Muscle of back (tissue), 11 donors: ENCODE measurements around the gene PHC3. TPM values are rescaled to one million over a fixed set of nuclear protein-coding genes. Genes with fewer than 3 reads are reported as not detected.

ENCODE experiments used
- DNase-seq, 3 donors: peaks; one replicate each; pipeline versions ENCODE4 v3.0.0 to v3.0.0-alpha.2; 2013
- polyA plus RNA-seq, 10 donors: library from polyadenylated mRNA; unstranded; fragments of 120-200 nt; gene quantifications; one replicate each; pipeline ENCODE4 v1.2.1, GENCODE V29; 2013; ENCODE audit not compliant: insufficient read length in 10 of 10

The PHC3 gene
- polyA plus RNA-seq, 10 donors: 12.3 to 24.1 (median 18.1) TPM

DNA sequence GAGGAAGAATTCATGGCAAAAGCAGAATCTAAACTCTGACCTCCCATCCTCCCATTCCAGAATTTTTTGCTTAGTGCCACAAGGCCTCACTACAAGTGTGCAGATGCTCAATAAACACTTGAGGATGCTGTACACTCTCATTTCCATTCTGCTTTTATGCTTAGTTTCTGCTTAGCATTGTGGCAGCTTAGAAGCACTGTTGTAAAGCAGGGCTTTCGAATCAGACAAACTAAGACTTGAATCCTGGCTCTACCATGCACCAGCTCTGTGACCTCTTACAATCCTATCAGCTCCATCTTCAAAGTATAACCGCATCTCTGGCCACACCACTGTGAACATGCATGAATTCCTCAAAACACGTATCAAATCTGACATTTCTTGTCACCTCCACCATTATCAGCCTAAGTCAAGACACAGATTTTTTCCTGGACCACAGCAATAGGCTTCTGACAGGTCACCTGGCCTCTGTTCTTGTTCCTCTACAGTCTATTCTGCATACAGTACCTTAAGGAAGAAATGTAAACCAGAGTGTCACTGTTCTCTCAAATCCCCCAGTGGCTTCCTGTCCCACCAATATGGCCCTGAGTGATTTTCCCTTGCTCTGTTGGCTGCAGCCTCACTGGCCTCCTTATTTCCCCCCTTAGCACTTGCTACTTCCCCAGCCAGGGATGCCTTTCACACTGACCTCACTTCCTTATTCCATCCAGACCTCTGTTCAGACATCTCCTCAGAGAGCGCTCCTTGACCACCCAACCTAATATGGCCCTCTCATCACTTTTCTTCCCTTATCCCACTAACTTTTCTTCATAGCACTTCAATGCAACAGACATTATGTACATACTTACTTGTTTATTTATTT lies 8.1 kb upstream of the PHC3 start:
- DNase-seq: no peak

DNA sequence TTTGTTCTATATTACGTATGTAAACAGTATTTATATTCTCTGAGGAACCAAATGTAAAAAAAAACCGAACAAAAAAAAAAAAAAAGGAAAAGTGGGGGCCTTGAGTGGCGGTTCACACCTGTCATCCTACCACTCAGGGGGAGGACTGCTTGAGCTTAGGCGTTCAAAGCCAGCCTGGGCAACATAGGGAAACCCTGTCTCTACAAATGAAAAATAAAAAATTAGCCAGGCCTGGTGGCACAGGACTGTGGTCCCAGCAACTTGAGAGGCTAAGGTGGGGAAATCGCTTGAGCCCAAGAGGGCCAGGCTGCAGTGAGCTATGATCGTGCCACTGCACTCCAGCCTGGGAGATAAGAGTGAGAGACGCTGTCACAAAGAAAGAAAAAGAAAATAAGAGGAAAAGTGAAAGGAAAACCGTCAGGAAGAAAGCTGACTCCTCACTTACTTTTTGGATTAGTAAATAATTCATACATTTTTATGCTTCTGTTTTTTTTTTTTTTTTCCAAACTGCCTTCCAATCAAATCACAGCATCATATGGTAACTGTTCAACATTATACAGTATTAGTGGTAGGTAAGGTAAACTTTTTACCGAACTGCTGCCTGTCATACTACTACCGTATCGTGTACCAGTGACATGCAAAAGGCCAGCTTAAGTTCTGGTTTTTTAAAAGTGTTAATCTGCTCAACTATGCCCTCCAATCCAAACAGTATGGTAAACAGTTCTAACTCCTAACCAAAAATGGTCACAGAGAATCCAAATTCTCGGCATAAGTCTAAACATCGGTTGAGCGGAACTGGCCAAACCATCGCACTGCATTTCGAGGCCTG lies 1.2 kb downstream of the PHC3 start:
- peak in 2 of 3 donors; percentile 3 to 44 for DNase-seq

DNA sequence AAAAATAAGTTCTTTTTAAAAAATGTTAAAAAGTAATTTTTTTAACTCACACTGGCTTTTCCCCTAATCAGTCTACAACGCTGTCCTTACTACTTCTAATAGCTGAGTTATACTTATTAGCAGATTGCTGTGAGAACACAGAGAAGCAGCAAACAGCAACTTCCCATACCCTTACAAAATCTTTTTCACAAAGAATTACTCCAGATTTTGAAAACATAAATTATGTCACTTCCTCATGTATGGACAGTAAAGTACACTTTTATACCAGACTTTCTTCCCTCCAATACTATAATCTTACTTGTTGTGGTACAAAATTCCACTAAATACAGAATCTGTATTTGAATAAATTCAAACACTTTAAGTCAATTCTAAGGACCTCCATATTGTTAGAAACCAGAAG lies 2.1 kb downstream of the PHC3 start:
- DNase-seq: no peak

DNA sequence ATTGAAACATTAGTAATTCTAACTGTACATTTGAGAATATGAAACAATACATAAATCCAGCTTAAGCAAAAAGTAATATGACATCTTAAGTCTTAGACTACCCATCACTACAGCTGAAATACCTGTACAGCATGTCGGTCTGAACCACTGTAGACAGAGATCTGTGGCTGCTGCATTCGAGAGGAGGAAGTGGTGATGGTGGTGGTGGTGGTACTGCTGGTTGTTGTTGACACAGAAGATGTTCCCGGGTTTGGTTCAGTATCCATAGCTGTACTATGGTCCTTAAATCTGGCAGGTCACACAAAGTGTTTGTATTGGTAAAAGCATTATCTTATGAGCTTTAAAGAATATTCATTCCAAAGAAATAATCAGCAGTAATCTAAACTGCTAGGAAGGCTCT lies 2.9 kb downstream of the PHC3 start:
- DNase-seq: no peak

DNA sequence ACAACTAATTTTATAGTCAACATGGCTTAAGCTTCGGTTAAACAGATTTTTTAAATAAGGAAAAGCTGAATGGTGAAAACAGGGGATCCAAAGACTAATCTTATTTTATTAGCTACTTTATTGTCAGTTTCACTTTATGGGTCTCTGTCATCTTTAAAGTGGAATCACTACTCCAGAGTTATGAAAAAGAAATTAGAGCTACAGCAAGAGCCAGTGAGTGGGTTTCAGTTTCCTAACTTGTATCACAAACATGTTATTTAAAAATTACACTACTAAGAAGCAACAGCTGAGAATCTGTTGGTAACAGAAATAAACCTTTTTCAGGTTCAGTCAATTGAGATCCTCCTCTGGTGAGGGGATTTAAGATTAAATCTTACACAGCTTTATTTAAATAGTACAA lies 10.0 kb downstream of the PHC3 start:
- no peak for DNase-seq

DNA sequence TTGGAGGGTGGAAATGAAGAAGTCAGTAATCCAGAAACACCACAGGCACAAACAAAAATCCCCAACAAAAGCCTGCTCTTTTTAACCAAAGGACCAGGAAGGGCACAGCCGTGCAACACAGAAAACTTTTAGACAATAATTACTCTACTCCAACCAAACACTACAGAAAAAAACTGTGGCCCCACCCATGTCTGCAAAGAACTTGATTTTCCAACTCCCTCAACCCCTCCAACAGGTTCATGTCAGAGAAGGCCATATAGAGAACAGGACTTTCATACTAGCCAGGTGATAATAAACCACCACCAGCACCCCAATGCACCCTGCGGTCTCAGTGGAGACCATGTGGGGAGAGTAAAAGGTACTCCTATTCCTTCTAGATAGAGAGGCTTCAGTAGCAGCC lies 16.8 kb downstream of the PHC3 start:
- DNase-seq: no peak

DNA sequence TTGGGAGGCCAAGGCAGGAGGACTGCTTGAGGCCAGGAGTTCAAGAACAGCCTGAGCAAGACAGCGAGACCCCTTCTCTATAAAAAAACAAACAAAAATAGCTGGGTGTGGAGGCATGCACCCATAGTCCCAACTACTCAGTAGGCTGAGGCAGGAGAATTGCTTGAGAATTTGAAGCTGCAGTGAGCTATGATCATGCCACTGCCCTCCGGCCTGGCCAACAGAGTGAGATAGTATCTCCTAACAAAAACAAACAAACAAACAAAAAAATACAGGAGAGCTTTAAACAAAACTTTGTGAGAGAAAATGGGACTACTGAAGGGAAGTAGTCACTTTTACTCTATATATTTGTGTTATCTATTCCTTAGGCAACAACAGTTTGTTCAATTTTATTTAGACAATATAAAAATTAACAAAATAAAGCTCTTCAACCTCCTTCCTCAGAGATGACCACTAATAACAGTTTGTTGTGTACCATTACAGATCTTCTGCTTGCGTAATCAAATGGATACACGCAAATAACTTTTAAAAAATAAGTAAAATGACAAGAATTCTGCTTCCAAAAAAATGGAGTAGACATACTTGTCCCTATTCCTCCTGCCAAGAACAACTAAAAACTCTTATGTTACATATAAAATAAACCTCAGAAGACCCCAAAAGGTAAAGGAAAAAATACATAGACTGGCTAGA lies 17.4 kb downstream of the PHC3 start:
- DNase-seq: no peak

DNA sequence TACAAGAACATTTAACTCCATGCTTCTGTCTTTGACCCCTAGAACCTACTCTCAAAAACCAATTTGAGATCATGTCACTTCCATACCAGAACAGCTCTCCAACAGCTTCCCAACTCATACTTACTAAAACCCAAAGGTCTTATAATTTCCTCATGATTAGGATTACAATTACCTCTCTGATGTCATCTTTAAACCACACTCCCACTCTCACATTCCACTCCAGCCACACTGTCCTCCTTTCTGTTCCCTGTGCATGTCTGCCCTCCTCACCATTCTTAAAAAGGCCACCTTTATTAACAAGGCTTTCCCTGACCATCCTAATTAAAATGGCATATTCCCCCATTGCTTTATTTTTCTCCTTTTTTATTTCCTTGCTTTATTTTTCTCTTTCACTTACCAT lies 18.9 kb downstream of the PHC3 start:
- no peak for DNase-seq

DNA sequence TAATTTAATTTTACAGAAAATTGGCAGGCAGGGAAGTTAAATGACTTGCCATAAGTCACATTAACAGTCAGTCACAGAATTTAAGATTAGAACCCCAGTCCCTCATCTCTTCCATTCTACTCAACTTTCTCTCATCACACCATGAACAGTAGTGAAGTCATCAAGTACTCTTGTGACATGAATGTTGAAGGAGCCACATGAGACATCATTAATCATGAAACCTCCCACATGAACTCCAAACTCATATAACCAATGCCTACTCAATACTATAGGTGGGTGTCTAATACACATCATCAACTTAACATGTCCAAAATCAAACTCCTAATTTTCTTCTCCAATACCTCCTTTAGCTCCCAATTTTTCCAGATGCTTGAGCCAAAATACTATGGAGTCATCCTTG lies 19.5 kb downstream of the PHC3 start:
- no peak for DNase-seq

DNA sequence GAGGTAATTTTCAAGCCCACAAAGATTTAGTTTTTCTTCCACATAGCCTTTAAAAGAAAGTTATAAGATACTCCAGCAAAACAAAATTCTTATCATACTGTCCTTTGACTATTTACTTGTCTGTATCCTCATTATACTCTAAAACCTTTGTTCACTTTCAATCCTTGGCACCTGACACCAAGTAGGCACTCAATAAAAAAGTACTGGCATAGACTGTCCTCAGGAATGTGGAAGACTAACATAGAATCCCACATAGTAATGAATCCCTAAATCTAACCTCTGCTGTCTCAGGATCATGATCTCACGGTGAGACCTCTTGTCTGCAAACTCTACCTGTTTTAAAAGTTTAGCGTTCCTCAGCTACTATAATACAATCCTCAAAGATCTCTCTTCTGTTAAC lies 21.6 kb downstream of the PHC3 start:
- no peak for DNase-seq

DNA sequence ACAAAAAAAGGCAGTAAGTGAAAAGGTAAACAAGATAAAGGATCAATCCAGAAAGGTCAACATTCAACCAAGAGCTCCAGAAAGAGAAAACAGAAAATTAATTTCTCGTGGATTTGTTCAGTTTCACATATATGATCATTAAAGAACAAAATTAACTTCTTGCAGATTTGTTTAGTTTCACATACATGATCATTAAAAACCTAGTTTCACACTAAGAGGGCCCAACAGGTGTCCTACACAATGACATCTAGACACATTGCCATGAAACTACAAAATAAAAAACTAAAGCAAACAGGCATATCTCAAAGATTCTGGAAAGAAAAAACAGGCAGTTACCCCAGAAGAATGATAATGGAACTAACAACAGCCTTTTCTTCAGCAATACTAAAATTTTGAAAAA lies 22.1 kb downstream of the PHC3 start:
- DNase-seq: no peak

DNA sequence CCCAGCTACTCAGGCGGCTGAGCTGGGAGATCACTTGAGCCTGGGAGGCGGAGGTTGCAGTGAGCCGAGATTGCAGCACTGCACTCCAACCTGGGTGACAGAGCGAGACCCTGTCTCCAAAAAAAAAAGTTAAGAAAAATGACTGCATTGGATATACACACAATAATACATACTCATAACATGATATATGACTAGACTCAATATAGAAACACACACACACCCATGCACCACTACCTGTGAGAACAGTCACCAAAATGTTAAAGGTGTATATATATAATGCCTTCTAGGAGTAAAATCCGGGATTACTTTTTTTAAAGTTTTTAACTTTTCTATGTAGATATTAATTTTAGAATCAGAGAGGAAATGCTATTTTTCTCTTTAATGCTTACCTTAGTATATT lies 25.9 kb downstream of the PHC3 start:
- no peak for DNase-seq

DNA sequence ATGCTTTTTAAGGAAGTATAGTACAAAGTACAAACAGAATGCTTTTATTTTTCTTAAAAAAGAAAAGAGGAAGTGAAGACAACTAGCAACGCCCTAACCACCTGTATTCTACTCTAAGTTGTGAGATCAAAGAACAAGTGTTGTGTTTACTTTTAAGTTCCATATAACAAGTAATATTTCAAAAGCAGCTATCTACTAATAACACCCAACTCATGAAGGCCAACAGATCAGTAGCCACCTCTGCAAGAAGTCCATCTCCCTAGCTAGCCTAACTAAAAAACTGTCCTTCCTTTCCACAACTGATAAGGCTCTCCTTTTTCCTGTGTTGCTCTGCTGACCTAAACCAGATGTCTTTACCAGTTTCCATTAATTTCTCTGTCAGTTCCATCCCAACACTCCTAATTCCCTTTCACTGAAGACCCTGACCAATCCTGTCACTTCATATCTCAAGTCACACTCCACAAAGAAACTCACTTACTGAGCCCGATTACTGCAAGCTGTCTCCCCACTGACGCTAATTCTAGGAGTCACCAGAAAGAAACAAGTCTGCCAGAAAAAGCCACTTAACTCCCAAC lies 26.9 kb downstream of the PHC3 start:
- DNase-seq: no peak

DNA sequence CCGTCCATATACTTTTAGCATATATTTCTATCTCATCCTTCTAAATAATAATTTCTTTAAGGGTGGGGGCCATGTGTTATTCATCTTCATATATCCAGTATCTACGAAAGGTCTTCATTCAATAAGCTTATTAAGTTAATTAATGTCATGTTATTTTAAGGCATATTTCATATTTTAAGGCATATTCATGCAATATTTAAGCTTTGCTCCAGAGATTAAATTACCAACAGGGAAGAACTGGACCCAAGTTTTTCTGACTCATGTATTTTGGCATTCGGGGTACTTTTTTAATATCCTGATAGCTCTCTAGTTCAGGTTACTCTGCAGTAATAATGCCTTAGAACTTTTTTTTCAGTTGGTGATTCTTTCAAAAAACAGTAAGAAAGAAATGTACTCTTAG lies 27.4 kb downstream of the PHC3 start:
- DNase-seq: peak in 1 of 3 donors; percentile 5

DNA sequence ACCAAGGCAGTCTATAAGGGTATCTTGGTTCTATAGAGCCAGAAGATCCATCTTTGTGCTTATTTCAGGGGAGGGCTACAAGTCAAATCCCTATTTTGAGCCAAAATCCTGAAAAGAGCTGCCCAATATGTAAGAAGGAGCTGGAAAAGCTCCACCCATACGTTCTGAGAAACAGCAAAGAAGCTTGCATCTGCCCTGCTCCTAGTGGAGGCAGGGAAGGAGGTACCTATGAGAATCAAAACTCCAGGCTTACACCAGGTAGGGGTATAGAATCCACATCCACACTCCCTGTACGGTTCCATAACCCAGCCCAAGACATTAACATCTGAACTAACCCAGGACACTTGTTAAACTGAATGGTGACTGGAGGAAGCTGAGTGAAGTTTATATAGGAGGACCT lies 30.0 kb downstream of the PHC3 start:
- DNase-seq: no peak

DNA sequence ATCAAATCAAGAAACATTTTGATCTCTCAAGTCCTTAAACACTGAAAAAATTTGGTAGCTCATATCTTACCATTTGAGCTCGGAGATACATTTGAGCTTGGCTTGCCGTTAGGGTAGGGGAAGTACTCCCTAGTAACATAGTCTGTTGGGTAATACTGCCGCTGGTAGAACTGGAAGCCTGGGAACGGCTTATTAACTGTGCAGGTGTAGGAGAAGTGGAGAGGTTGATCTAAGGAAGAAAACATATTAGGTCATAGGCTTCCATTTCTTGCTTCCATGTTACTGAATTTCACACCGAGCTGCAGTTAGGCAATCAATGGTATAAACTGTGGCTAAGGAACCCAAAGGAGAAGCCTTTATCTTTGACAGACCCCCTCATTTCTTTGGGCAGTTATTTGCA lies 32.5 kb downstream of the PHC3 start:
- no peak for DNase-seq

DNA sequence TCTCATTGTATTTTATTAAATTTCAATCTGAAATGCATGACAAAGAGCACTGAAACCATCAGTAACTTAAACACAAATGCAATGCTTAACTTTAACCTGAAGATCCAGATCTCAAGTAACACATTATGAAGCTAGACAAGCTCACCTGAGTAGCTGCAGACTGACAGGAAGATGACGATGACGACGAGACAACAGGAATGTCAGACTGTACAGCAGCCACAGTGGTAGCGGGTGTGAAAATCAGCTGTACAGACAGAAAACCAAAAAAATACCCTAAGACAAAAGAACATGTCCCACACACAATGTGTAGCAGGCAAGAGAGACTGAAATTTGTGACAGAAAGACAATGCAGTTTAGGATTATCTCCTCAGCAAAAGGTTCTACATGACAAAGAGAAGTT lies 36.3 kb downstream of the PHC3 start:
- DNase-seq: no peak

DNA sequence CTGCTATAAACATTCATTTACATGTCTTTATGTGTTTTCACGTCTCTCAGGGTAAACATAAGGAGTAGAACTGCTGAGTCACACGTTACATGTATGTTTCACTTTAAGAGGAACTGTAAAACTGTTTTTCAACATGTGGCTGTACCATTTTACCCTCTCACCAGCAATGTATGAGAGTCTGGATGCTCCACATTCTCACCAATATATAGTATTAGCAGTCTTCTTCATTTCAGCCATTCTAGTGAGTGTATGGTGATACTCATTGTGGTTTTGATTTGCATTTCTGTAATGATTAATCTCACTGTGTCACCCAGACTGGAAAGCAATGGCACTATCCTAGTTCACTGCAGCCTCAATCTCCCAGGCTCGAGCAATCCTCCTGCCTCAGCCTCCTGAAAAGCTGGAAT lies 37.1 kb downstream of the PHC3 start:
- DNase-seq: no peak

DNA sequence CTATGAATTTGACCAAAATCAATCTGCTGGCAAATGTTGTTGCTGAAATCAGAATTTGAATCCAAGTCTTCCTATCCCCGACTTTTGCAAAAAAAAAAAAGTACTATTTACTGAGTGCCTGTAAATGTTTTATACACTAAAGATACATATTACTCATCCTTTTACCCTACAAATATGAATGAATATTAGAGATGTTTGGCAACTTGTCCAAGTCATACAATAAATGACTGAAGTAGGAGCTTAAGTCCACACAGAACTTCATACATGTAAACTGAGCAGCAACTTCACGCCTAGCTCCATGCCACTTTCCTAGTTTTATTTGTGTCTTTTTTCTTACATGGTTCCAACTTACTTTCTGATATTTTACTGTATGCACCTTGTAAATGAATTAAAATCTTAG lies 39.2 kb downstream of the PHC3 start:
- no peak for DNase-seq

DNA sequence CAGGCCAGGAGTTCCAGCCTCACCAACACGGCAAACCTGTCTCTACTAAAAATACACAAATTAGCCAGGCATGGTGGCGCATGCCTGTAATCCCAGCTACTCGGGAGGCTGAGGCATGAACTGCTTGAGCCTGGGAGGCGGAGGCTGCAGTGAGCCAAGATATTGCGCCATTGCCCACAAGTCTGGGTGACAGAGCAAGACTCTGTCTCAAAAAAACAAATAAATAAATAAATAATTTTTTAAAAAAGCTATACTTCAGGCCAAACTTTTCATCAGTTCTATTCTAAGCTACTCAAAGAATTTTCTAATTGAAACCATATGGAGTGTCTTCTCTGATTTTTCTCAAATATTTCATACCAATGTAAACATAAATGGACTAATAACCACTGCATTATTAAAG lies 43.5 kb downstream of the PHC3 start:
- DNase-seq: peak in 1 of 3 donors; percentile 7

DNA sequence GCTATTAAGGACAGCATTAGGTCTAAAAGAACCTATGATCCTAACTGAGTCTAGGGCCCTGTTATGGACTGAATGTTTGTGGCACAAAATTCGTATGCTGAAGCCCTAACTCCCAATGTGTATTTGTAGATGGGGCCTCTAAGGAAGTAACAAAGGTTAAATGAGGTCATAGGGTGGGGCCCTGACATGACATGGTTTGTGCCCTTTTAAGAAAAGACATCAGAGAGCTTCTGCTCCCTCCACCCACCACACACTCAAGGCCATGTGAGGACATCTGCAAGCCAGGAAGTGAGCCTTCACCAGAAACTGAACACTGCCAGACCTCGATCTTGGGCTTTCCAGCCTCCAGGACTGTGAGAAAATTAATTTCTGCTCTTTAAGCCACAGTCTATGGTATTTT lies 49.2 kb downstream of the PHC3 start:
- no peak for DNase-seq

DNA sequence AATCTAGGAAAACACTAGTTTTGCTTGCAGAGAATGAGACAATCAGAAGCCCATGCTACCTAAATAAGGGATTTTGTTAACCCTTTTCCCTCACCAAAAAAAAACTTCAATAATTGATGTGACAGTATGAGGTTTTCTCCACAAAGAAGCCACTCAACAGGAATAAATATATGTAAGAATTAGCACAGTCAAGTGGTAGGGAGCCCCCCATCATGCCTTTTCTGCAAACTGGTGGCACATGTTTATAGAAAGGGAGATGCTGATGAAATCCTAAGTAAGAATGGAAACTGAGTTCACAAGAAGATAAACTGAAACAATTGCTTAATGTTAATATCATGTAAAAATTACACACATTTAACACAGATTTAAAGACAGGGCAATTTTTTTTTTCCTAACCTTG lies 51.0 kb downstream of the PHC3 start:
- DNase-seq: no peak
